ENCODE results near the gene CXCR2.
A peak's percentile ranks its signal among the peaks of the same experiment; 100 is the strongest.

DNA sequence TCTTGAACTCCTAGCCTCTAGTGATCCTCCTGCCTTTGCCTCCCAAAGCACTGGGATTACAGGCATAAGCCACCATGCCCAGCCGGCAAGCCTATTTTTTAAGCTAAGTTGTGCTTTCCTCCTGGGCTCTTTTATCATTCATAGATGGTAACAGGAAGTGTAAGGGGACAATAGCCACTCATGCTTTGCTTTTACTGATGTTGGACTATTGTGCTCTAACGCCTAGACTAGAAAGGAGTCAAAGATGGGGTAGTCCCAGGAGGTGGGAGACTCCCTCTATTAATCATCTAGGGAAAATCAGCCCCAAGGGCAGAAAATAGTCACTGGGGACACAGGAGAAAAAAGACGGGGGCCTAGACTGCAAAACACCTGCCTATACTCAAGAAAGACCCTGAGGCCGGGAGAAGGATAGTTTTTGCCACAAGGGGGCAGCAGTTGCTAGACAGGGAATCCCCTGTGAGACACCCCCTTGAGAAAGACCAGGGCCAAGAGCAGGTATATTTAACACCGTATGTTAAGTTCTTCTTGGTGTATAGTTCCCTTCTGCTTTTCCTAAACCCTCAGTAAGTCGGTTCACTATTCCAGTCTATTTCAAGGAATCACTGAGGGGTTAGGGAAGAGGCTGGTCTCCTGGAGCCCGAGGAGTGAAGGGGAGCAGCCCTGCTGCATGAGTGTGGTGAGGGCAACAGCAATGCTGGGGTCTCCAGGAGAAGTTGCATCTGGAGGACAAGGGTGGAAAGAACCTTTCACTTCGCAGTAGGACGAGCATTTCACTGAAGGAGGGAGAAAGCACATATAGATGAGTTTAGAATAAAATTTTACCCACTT, 43.0 kb downstream of the CXCR2 start:
- TF ChIP-seq, protein P1, sequence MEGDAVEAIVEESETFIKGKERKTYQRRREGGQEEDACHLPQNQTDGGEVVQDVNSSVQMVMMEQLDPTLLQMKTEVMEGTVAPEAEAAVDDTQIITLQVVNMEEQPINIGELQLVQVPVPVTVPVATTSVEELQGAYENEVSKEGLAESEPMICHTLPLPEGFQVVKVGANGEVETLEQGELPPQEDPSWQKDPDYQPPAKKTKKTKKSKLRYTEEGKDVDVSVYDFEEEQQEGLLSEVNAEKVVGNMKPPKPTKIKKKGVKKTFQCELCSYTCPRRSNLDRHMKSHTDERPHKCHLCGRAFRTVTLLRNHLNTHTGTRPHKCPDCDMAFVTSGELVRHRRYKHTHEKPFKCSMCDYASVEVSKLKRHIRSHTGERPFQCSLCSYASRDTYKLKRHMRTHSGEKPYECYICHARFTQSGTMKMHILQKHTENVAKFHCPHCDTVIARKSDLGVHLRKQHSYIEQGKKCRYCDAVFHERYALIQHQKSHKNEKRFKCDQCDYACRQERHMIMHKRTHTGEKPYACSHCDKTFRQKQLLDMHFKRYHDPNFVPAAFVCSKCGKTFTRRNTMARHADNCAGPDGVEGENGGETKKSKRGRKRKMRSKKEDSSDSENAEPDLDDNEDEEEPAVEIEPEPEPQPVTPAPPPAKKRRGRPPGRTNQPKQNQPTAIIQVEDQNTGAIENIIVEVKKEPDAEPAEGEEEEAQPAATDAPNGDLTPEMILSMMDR (IDR thresholded peaks at IDR 0.05): peak; percentile 48 to 78 (median 64)
- TF ChIP-seq POLR2A (IDR thresholded peaks at IDR 0.05): no peak

Measured in heart left ventricle (tissue), 13 donors.